GM18502 (cell line): ENCODE measurements around the gene MEGF6.

Source experiments
- ATAC-seq: cut with Tn5 transposase; IDR thresholded peaks from one replicate; pipeline ENCODE4 v1.9.1; 2021; ENCODE audit warnings: mild to moderate bottlenecking; ENCODE audit not compliant: unreplicated experiment, poor library complexity

Gene MEGF6

GRCh38 chr1:3529099-3529729 is 82.1 kb downstream of the MEGF6 start:
- ATAC-seq = no peak

- ATAC-seq = no peak
These were observed 83.5 kb downstream of the MEGF6 start for GRCh38 chr1:3527774-3528173.

GRCh38 chr1:3525551-3526482 is 85.5 kb downstream of the MEGF6 start:
- ATAC-seq = no peak

GRCh38 chr1:3524556-3525203 is 86.6 kb downstream of the MEGF6 start:
- ATAC-seq = no peak

- no peak for ATAC-seq
These were observed 87.3 kb downstream of the MEGF6 start for GRCh38 chr1:3523980-3524379.

- no peak for ATAC-seq
These were observed 88.6 kb downstream of the MEGF6 start for GRCh38 chr1:3522564-3523265.

GRCh38 chr1:3522112-3522511 is 89.2 kb downstream of the MEGF6 start:
- ATAC-seq = no peak

- no peak for ATAC-seq
These were observed 89.9 kb downstream of the MEGF6 start for GRCh38 chr1:3521426-3521825.

- ATAC-seq = no peak
These were observed 90.6 kb downstream of the MEGF6 start for GRCh38 chr1:3520419-3521378.

GRCh38 chr1:3519301-3519885 is 91.9 kb downstream of the MEGF6 start:
- ATAC-seq = no peak

GRCh38 chr1:3518756-3519155 is 92.6 kb downstream of the MEGF6 start:
- no peak for ATAC-seq

GRCh38 chr1:3518256-3518655 is 93.1 kb downstream of the MEGF6 start:
- no peak for ATAC-seq

- ATAC-seq = no peak
These were observed 94.2 kb downstream of the MEGF6 start for GRCh38 chr1:3516911-3517675.

GRCh38 chr1:3516481-3516869 is 94.8 kb downstream of the MEGF6 start:
- ATAC-seq = no peak

- ATAC-seq = no peak
These were observed 95.4 kb downstream of the MEGF6 start for GRCh38 chr1:3515774-3516480.

- no peak for ATAC-seq
These were observed 96.0 kb downstream of the MEGF6 start for GRCh38 chr1:3515272-3515671.

- ATAC-seq = no peak
These were observed 96.9 kb downstream of the MEGF6 start for GRCh38 chr1:3514404-3514803.

- no peak for ATAC-seq
These were observed 99.5 kb downstream of the MEGF6 start for GRCh38 chr1:3511856-3512255.
